Tibial nerve (tissue), 4 donors: Measurements from ENCODE around the gene MGLL.

Source experiments
- CTCF ChIP-seq, 5 experiments: fragments of 200-600 bp in 3 of 5; fragments of 450-650 bp in 2 of 5; sonication (generic) in 3 of 5; IDR thresholded peaks; one replicate each; pipeline ENCODE4 v1.5.1; 2016 to 2019; ENCODE audit warnings: antibody characterized with exemption in 5 of 5, mild to moderate bottlenecking in 3 of 5, moderate library complexity in 2 of 5
- EP300 ChIP-seq, 2 donors: sonication (generic); formaldehyde crosslinking; IDR thresholded peaks; one replicate each; pipeline ENCODE4 v1.6.1; 2017; ENCODE audit warnings: antibody characterized with exemption in 2 of 2, mild to moderate bottlenecking in 1 of 2

GRCh38 chr3:127762787-127763105, 59.6 kb downstream of the MGLL start:
- TF ChIP-seq CTCF (IDR thresholded peaks at IDR 0.05), result no peak
- no peak for TF ChIP-seq EP300 (IDR thresholded peaks at IDR 0.05)
